Omental fat pad (tissue), 4 donors: ENCODE data around the gene ACBD6. TPM values are rescaled to one million over a fixed set of nuclear protein-coding genes. Genes with fewer than 3 reads are reported as not detected.

ENCODE experiments used
- ATAC-seq: fragments of 150-250 bp; one replicate; pipeline ENCODE4 v1.9.1; 2016; ENCODE audit warnings: mild to moderate bottlenecking, moderate library complexity; ENCODE audit not compliant: low FRiP score
- DNase-seq: peaks from one replicate; pipeline ENCODE4 v3.0.0-alpha.2; 2019; ENCODE audit warnings: low spot score
- total RNA-seq, 4 donors: library from RNA; depleted of rRNA; stranded (reverse); fragments of >200 nt; gene quantifications; one replicate each; pipeline ENCODE4 v1.1.0, GENCODE V29; 2016
- TF ChIP-seq, protein P1 (sequence below), 3 donors: fragments of 450-650 bp; IDR thresholded peaks; one replicate each; pipeline ENCODE4 v1.5.1; 2016 to 2017; ENCODE audit warnings: antibody characterized with exemption in 3 of 3, mild to moderate bottlenecking in 3 of 3, moderate library complexity in 2 of 3

ACBD6 gene
- total RNA-seq, 4 donors from 2014 or later = 30.0 to 46.2 (median 38.9) TPM

DNA sequence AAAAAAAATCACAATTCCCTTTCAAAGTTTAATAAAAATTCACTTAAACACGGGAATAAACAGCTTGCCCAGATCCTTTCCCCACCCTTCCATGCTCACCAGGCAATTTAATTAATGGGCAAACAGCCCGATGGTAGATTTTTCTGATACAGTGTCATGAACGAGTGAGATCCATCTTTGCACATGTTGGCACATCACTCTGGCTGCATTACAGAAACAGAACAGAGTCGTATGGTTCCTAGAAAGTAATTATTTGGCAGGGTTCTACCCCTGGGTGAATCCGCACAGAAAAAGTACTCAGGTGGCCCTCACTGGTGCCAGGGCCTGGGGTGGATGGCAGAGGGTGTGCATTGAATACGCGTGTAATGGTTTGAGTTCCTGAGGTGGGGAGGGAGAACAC is 31.8 kb upstream of the ACBD6 start:
- no peak for DNase-seq
- ATAC-seq = no peak
- TF ChIP-seq, protein P1, sequence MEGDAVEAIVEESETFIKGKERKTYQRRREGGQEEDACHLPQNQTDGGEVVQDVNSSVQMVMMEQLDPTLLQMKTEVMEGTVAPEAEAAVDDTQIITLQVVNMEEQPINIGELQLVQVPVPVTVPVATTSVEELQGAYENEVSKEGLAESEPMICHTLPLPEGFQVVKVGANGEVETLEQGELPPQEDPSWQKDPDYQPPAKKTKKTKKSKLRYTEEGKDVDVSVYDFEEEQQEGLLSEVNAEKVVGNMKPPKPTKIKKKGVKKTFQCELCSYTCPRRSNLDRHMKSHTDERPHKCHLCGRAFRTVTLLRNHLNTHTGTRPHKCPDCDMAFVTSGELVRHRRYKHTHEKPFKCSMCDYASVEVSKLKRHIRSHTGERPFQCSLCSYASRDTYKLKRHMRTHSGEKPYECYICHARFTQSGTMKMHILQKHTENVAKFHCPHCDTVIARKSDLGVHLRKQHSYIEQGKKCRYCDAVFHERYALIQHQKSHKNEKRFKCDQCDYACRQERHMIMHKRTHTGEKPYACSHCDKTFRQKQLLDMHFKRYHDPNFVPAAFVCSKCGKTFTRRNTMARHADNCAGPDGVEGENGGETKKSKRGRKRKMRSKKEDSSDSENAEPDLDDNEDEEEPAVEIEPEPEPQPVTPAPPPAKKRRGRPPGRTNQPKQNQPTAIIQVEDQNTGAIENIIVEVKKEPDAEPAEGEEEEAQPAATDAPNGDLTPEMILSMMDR (IDR thresholded peaks at IDR 0.05) = no peak

GRCh38 chr1:180533266-180533987 is 31.1 kb upstream of the ACBD6 start:
- TF ChIP-seq, protein P1 (IDR thresholded peaks at IDR 0.05) = peak in 1 of 3 donors; percentile 19
- peak; percentile 70 for ATAC-seq
- DNase-seq = peak; percentile 62

GRCh38 chr1:180532854-180533253 is 30.5 kb upstream of the ACBD6 start:
- DNase-seq = no peak
- TF ChIP-seq, protein P1 (IDR thresholded peaks at IDR 0.05) = no peak
- no peak for ATAC-seq

DNA sequence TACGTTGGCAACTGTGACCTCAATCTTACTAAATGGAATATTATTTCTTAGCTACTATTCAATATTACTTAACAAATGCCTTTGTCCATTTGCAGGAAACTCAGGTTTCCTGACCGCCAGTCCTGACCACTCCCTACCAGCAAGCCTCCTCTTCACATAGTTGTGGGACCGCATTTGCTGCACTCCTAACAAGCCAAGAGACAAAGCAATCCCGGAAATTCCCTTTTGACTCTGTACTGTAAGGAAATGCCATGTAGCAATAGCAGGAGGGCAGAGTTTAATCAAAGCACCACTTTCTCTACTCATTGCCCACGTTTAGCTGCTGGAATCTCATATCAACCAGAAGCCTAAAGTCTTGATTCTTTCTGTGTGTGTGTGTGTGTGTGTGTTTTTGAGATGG is 28.1 kb upstream of the ACBD6 start:
- ATAC-seq (peak; percentile 92), DNase-seq (no peak)
- TF ChIP-seq, protein P1 (IDR thresholded peaks at IDR 0.05) = no peak

DNA sequence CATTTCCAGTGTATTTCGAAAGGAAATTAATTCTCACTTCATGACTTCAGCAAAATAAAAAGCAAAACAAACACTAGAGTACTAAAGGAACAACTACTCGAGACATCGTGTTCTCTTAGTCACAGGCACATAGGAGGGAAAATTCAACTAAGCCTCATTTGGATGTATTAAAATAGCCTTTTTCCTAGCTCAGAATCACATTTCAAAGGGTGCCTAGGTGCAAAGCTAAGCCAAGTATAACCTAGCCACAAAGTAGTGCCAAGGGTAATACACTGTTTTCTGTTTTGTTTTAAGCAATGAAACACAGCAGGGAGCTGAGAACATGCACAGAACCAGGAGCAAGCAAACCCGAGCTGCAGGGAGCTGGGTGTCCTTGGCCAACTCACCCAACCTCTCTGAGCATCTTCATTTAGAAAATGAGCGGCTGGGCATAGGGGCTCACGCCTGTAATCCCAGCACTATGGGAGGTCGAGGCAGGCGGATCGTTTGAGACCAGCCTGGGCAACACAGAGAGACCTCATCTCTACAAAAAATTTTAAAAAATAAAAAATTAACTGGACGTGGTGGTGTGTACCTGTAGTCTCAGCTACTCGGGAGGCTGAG is 26.6 kb upstream of the ACBD6 start:
- DNase-seq (no peak), ATAC-seq (no peak)
- TF ChIP-seq, protein P1 (IDR thresholded peaks at IDR 0.05) = no peak

DNA sequence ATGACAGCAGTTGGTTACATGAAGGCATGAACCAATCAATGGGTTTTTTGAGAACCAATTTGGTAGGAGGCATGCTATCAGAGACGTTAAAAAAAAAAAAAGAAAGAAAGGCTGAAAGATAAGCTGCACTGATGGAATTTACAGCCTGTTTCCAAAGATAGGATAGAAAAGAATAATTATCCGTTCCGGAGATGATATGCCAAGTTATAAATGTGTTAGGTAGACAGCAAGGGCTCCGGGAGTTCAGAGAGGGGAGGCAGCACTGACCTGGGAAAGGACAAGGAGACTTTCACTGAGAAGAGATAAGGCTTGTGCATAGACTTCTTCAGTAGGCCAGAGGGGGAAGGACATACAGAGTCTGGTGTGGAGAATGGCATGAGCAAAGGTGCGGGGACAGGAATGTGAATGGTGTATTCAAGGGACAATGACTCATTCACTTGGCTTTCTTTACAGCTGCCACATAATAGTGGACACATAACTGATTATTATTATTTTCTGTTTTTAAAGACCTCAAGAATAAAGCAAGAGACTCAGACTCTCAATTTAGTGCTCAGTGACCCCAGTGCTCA is 24.8 kb upstream of the ACBD6 start:
- ATAC-seq (no peak), DNase-seq (no peak)
- TF ChIP-seq, protein P1 (IDR thresholded peaks at IDR 0.05) = no peak

GRCh38 chr1:180525715-180526039 is 23.3 kb upstream of the ACBD6 start:
- TF ChIP-seq, protein P1 (IDR thresholded peaks at IDR 0.05) = no peak
- ATAC-seq = no peak

More at GRCh38 chr1:180525715-180526039, 23.3 kb upstream of the ACBD6 start:
- no peak for DNase-seq
